Lower lobe of right lung (tissue), 2 donors: Measurements from ENCODE around the gene RIN2. TPM values are rescaled to one million over a fixed set of nuclear protein-coding genes. Genes with fewer than 3 reads are reported as not detected.

Experiments
- ATAC-seq, 2 donors: fragments of 200-7000 bp; cut with Tn5 transposase; one replicate each; pipeline ENCODE4 v1.9.1; 2020 to 2022; ENCODE audit warnings: mild to moderate bottlenecking in 2 of 2, moderate library complexity in 2 of 2
- DNase-seq: peaks from one replicate; pipeline ENCODE4 v3.0.0-alpha.2; 2020
- H3K27ac ChIP-seq: fragments of 200-600 bp; one replicate; pipeline ENCODE4 v1.8.0; 2022
- H3K27me3 ChIP-seq: fragments of 200-600 bp; one replicate; pipeline ENCODE4 v1.8.0; 2022; ENCODE audit warnings: low read depth
- H3K36me3 ChIP-seq: fragments of 200-600 bp; one replicate; pipeline ENCODE4 v1.8.0; 2022; ENCODE audit warnings: mild to moderate bottlenecking
- H3K4me1 ChIP-seq: fragments of 200-600 bp; one replicate; pipeline ENCODE4 v1.8.0; 2022
- H3K4me3 ChIP-seq: fragments of 200-600 bp; one replicate; pipeline ENCODE4 v1.8.0; 2022; ENCODE audit warnings: mild to moderate bottlenecking
- H3K9me3 ChIP-seq: fragments of 200-600 bp; one replicate; pipeline ENCODE4 v1.8.0; 2022
- CTCF ChIP-seq: fragments of 200-600 bp; IDR thresholded peaks from one replicate; pipeline ENCODE4 v1.8.0; 2022; ENCODE audit warnings: antibody characterized with exemption, mild to moderate bottlenecking
- intact Hi-C: fragments of 100-400 bp; cut with DNase I; formaldehyde crosslinking; loops from one replicate; pipeline ENCODE4 v1.11.0; 2022
- total RNA-seq: library from RNA; stranded (reverse); fragmentation: NEBNext Ultra II Directional; extraction: Animal tissue kit (Norgen Biotek cat#: 25700); gene quantifications from one replicate; pipeline ENCODE4 v1.2.1, GENCODE V29; 2021
- donor health status: DM: no; HTN: yes; CAD: no; lungs with severe emphysema.

Gene RIN2
- total RNA-seq, 1 donor from 2014 or later: 101 TPM

DNA sequence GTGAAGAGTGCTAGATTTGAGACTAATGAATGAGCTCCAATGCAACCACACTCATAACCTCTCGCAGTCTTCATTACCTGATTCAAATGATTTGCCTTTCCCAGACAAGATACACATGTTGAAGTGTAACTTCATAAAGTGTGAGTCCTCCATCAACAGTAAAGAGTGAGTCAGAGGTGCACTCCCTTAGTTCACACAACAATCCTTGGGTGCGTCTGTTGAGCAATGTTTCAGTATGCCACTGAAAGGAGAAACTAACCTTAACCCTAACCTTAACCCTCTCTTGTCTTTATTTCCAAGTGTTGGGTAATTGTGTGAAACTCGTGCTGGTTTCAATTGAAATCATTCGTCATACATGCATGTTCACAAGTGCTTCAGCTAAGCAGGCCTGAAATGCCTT, 21.0 kb upstream of the RIN2 start:
- ATAC-seq (peak; percentile 80 to 92), DNase-seq (no peak)
- intact Hi-C loops: no loop called here
- H3K4me3 ChIP-seq: no peak overlapping the region
- H3K27ac ChIP-seq: no peak overlapping the region
- H3K36me3 ChIP-seq: no peaks in the 10 kb centered on the region
- TF ChIP-seq CTCF: no peak
- no peaks in the 10 kb centered on the region for H3K27me3 ChIP-seq
- H3K4me1 ChIP-seq: peaks cover 11% of the 10 kb centered on the region
- no peaks in the 10 kb centered on the region for H3K9me3 ChIP-seq

DNA sequence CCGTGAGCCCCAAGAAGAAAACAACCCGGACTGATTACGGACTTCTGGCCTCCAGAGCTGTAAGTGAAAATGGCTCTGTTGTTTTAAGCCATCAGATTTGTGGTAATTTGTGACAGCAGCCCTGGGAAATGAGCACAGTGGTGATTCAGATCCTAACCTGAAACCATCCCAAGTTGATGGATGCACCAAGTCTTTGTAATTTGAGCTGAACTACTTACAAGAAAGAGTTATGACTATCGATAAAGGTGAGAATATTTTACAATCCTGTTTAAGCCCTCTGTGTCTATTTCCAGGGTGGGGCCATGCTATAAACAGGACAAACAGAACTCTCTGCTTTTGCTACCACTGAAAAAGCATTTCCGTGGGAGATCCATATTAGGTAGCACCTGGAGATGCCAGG, 19.1 kb upstream of the RIN2 start:
- Histone ChIP-seq H3K27me3 (no peaks in the 10 kb centered on the region), H3K27ac (no peak overlapping the region), H3K4me3 (no peak overlapping the region), H3K4me1 (peaks cover 23% of the 10 kb centered on the region), H3K9me3 (no peaks in the 10 kb centered on the region), H3K36me3 (no peaks in the 10 kb centered on the region)
- no peak for DNase-seq
- ATAC-seq: no peak
- TF ChIP-seq CTCF: no peak
- intact Hi-C loops: no loop called here

GRCh38 chr20:19739351-19739750, 18.7 kb upstream of the RIN2 start:
- Histone ChIP-seq H3K36me3 (no peaks in the 10 kb centered on the region), H3K4me3 (no peak overlapping the region), H3K27me3 (no peaks in the 10 kb centered on the region), H3K27ac (no peak overlapping the region), H3K4me1 (peaks cover 23% of the 10 kb centered on the region), H3K9me3 (no peaks in the 10 kb centered on the region)
- intact Hi-C loops: no loop called here
- no peak for TF ChIP-seq CTCF
- DNase-seq (no peak), ATAC-seq (no peak)

- no peak for DNase-seq
- H3K4me3 ChIP-seq: no peak overlapping the region
- H3K27ac ChIP-seq: no peak overlapping the region
- no peaks in the 10 kb centered on the region for H3K9me3 ChIP-seq
- intact Hi-C loops: no loop called here
- H3K27me3 ChIP-seq: no peaks in the 10 kb centered on the region
- no peak for TF ChIP-seq CTCF
- no peaks in the 10 kb centered on the region for H3K36me3 ChIP-seq
- ATAC-seq: no peak
- peaks cover 16% of the 10 kb centered on the region for H3K4me1 ChIP-seq
Measured at GRCh38 chr20:19740512-19740911, 17.5 kb upstream of the RIN2 start.

DNA sequence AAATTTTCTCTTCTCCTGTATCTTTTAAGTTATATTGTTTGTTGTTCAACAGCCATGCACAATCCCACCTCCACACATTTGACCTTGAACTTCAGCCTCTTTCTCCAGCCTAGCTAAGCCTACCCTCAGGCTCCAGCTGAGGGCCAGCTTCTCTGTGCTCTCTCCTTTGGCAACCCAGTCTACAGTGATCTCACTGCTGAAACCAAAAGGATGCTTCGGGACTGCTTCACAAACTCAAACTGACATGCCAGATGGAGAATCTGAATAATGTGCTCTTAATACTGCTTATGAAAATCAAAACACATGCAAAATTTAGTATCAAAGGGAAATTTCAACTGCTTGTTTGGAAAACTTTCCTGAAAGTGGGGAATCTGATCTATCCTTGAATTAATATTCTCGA, 16.1 kb upstream of the RIN2 start:
- intact Hi-C loops: no loop called here
- no peak for ATAC-seq

More for the DNA sequence above, 16.1 kb upstream of the RIN2 start:
- DNase-seq: no peak
- H3K4me3 ChIP-seq: no peak overlapping the region
- H3K27me3 ChIP-seq: no peaks in the 10 kb centered on the region
- peaks cover 12% of the 10 kb centered on the region for H3K4me1 ChIP-seq
- no peak for TF ChIP-seq CTCF
- H3K36me3 ChIP-seq: no peaks in the 10 kb centered on the region
- H3K27ac ChIP-seq: no peak overlapping the region
- H3K9me3 ChIP-seq: no peaks in the 10 kb centered on the region
